K562 (cell line): ENCODE results near the gene STK32C. TPM values are rescaled to one million over a fixed set of nuclear protein-coding genes. Genes with fewer than 3 reads are reported as not detected.

Source experiments
- ATAC-seq: fragments of 200-7000 bp; cut with Tn5 transposase; 3 replicates; pipeline ENCODE4 v1.9.1; 2020; ENCODE audit warnings: moderate library complexity
- BruUV-seq: library from RNA; stranded (reverse); fragments of 400-500 nt; replicated peaks from 2 replicates; lab custom pipeline; 2021; lab: Mats Ljungman, UMichigan
- CTCF ChIA-PET: fragments of 300-600 bp; formaldehyde crosslinking; extraction: SDS; loops from one replicate; lab custom pipeline; 2021; ENCODE audit warnings: low intra/inter-chr PET ratio; lab: Yijun Ruan, JAX
- POLR2A ChIA-PET: fragments of 300-600, 350-650 bp; sonication (Branson Sonifier 250); formaldehyde crosslinking; extraction: SDS; loops from one replicate; lab custom pipeline; 2021; ENCODE audit warnings: antibody characterized with exemption, inconsistent platforms; lab: Yijun Ruan, JAX
- DNase-seq, 4 experiments: peaks; one replicate each; pipeline versions ENCODE4 v3.0.0 to v3.0.0-alpha.2; 2011 to 2018; ENCODE audit warnings: low spot score in 3 of 4, mixed read lengths in 3 of 4; ENCODE audit errors: extremely low read depth in 1 of 4
- FAIRE-seq: peaks from 2 replicates; lab custom pipeline; 2011; peaks lifted over from hg19 to GRCh38; lab: Jason Lieb, UNC
- H2AFZ ChIP-seq: 2 replicates; pipeline ENCODE4 v1.6.0; 2011; ENCODE audit warnings: low read depth, low read length, control low read depth, inconsistent platforms
- H3K27ac ChIP-seq: fragments of 200-600 bp; 3 replicates; pipeline ENCODE4 v1.8.0; 2011; ENCODE audit warnings: low read depth, mild to moderate bottlenecking, control low read depth, inconsistent platforms, low read length, moderate library complexity, mixed read lengths; ENCODE audit errors: extremely low read depth
- H3K27me3 ChIP-seq, 2 experiments: fragments of 300-600 bp in 1 of 2; 2 replicates in 1 of 2; 3 replicates in 1 of 2; pipeline versions ENCODE4 v1.6.0 to v1.8.0; 2011; ENCODE audit warnings: inconsistent platforms in 2 of 2, low read length in 2 of 2, mild to moderate bottlenecking in 1 of 2, mixed read lengths in 1 of 2, moderate library complexity in 1 of 2; ENCODE audit not compliant: control insufficient read depth in 2 of 2, insufficient read depth in 2 of 2
- H3K36me3 ChIP-seq: fragments of 300-600 bp; 3 replicates; pipeline ENCODE4 v1.8.0; 2011; ENCODE audit warnings: mild to moderate bottlenecking, low read length, inconsistent platforms; ENCODE audit not compliant: control insufficient read depth, insufficient read depth
- H3K4me1 ChIP-seq, 2 experiments: fragments of 200-600 bp in 1 of 2; replicated peaks in 1 of 2; 2 replicates in 1 of 2; 3 replicates in 1 of 2; pipeline versions ENCODE4 v1.5.1 to v1.8.0; 2011; ENCODE audit warnings: inconsistent platforms in 2 of 2, low read length in 2 of 2, mild to moderate bottlenecking in 1 of 2, mixed read lengths in 1 of 2, moderate library complexity in 1 of 2; ENCODE audit not compliant: control insufficient read depth in 2 of 2, insufficient read depth in 2 of 2
- H3K4me2 ChIP-seq: 2 replicates; pipeline ENCODE4 v1.6.1; 2011; ENCODE audit warnings: low read length, control low read depth, inconsistent platforms, mixed read lengths; ENCODE audit not compliant: insufficient read depth
- H3K4me3 ChIP-seq: fragments of 200-600 bp; sonication (generic), shearing (Covaris generic); 2 replicates; pipeline ENCODE4 v1.5.1; 2016; ENCODE audit warnings: control low read depth, inconsistent platforms
- H3K79me2 ChIP-seq: fragments of 200-600 bp; 3 replicates; pipeline ENCODE4 v1.8.0; 2011; ENCODE audit warnings: low read length, inconsistent platforms; ENCODE audit not compliant: control insufficient read depth, insufficient read depth
- H3K9ac ChIP-seq, 2 experiments: 2 replicates each; pipeline versions ENCODE4 v1.6.0 to v1.6.1; 2011; ENCODE audit warnings: low read depth in 2 of 2, low read length in 2 of 2, control low read depth in 1 of 2, inconsistent platforms in 1 of 2, mild to moderate bottlenecking in 1 of 2, mixed read lengths in 1 of 2; ENCODE audit not compliant: insufficient read depth in 1 of 2
- H3K9me1 ChIP-seq: one replicate; pipeline ENCODE4 v1.6.0; 2011; ENCODE audit warnings: inconsistent platforms, mild to moderate bottlenecking, low read length, moderate library complexity; ENCODE audit not compliant: control insufficient read depth, insufficient read depth
- H3K9me3 ChIP-seq: replicated peaks from 2 replicates; pipeline ENCODE4 v1.5.1; 2011; ENCODE audit warnings: low read depth, low read length, inconsistent platforms; ENCODE audit not compliant: control insufficient read depth, insufficient read depth
- H4K20me1 ChIP-seq: replicated peaks from 2 replicates; pipeline ENCODE4 v1.6.1; 2011; ENCODE audit warnings: low read length, inconsistent platforms, mixed read lengths; ENCODE audit not compliant: control insufficient read depth, insufficient read depth
- HNRNPLL ChIP-seq: fragments of 200-400 bp; formaldehyde crosslinking; IDR thresholded peaks from 2 replicates; pipeline ENCODE4 v1.6.1; 2017; ENCODE audit warnings: low read length, low read depth, mild to moderate bottlenecking; ENCODE audit not compliant: poor library complexity, severe bottlenecking
- SREBF2 ChIP-seq: sonication (generic); formaldehyde crosslinking; IDR thresholded peaks from 2 replicates; pipeline ENCODE4 v1.4.0; 2020; ENCODE audit warnings: mild to moderate bottlenecking, missing genetic modification reagents
- TARDBP ChIP-seq: fragments of 450-650 bp; IDR thresholded peaks from 2 replicates; pipeline ENCODE4 v1.6.1; 2016
- WGBS: fragments of 100-300 bp; shearing (Covaris generic); methylation state at CpG from one replicate; pipeline ENCODE4 v1.1.6; 2016; ENCODE audit warnings: low coverage, mixed read lengths; ENCODE audit not compliant: insufficient coverage; ENCODE audit errors: missing lambda C conversion rate; 5-methylcytosine and 5-hydroxymethylcytosine counted together
- in situ Hi-C: fragments of 300-500 bp; cut with MboI; formaldehyde crosslinking; loops from 4 replicates; pipeline ENCODE4 v1.15.0; 2018; ENCODE audit warnings: inconsistent platforms, mixed read lengths
- intact Hi-C: fragments of 100-400 bp; cut with micrococcal nuclease; formaldehyde crosslinking; loops from 2 replicates; pipeline ENCODE4 v1.14.2; 2022
- polyA plus RNA-seq, 8 experiments: library from polyadenylated mRNA; depleted of rRNA in 4 of 8; stranded (reverse) in 5 of 8; unstranded in 3 of 8; fragments of >200 nt; fragmentation: Nextera tagmentation in 2 of 8; fragmentation: Illumina TruSeq in 1 of 8; extraction: Ambion mirVana in 2 of 8; extraction: Trizol in 1 of 8; gene quantifications; 2 replicates each; pipeline versions ENCODE4 v1.2.1 to v1.2.3, GENCODE V29; 2011 to 2014; ENCODE audit warnings: inconsistent platforms in 1 of 8, missing spikeins in 1 of 8
- total RNA-seq, 7 experiments: library from RNA; depleted of rRNA in 6 of 7; stranded (reverse); fragments of >200 nt in 6 of 7; fragmentation: Illumina TruSeq in 2 of 7; extraction: Trizol in 2 of 7; gene quantifications; 2 replicates each; pipeline versions ENCODE4 v1.2.1 to v1.2.3, GENCODE V29; 2011 to 2021; ENCODE audit warnings: low replicate concordance in 1 of 7
- TF ChIP-seq, protein P1 (sequence below), 3 experiments: fragments of 200-800 bp in 1 of 3; fragments of 250-450 bp in 1 of 3; fragments of 450-650 bp in 1 of 3; sonication (Bioruptor Pico) in 1 of 3; sonication (Bioruptor generic) in 1 of 3; formaldehyde crosslinking in 1 of 3; IDR thresholded peaks; 2 replicates each; pipeline versions ENCODE4 v1.6.1 to v1.8.0; 2016 to 2022; ENCODE audit warnings: mild to moderate bottlenecking in 2 of 3, missing genetic modification characterization in 2 of 3, missing compliant biosample characterization in 1 of 3, moderate library complexity in 1 of 3
- TF ChIP-seq, protein P2 (sequence below): IDR thresholded peaks from 2 replicates; pipeline ENCODE4 v1.6.1; 2016; ENCODE audit warnings: missing genetic modification characterization, missing compliant biosample characterization

Gene STK32C
- total and polyA plus RNA-seq, 9 of the 15 experiments (the other 6 are each of a cell fraction or from before 2014, with no cell fraction given) = 1.5 to 20.9 (median 6.5) TPM

DNA sequence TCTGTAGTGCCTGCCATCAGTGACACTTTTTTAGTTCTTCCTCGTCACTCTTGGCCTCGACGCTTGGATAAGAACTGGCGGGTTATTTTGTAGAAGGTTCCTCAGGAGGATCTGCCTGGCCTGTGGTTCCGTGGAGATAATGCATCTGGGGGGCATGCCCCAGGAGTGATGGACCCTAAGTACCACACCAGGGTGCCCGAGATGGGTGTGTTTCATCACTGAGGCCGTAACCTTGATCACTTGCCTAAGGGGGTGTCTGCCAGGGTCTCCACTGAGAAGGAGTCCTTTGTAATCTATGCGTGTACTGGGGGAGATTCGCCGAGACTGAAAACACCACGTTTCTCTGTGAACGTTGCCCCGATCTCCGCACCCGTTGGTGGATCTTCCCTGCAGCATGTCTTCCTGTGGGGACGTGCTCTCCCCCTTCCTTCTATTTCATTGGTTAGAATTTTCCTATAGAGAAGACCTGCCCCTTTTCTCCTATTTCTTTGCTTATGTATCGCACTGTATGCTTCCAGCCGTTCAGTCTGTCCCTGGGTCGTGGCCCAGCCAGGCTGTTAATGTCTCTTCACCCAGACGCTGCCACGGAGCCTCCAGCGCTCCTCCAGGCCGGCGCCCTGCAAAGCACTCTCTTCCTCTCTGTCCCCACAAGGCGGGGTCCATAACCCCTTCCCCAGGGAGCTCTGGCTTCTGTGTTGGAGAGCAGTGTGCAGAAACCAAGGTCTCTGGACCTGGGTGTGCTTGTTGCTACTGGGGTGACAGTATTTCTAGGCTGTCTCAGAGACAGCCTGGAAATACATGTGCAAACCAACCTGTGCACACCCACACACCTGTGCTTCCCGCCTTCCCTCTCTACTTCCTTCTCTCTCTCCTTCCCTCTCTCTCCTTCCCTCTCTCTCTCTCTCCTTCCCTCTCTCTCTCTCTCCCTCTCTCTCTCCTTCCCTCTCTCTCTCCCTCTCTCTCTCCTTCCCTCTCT lies 135.4 kb downstream of the STK32C start:
- intact Hi-C loops (no loop called here), in situ Hi-C loops (no loop called here)
- Histone ChIP-seq H3K36me3 (no peaks in the 10 kb centered on the region), H3K27me3 (peaks cover 2 to 47% of the 10 kb centered on the region in 2 experiments; a peak in 4 of 5 replicates), H3K4me3 (no peak overlapping the region), H3K9me1 (no peaks in the 10 kb centered on the region), H3K79me2 (no peaks in the 10 kb centered on the region), H4K20me1 (no peaks in the 10 kb centered on the region), H3K27ac (no peak overlapping the region), H3K4me1 (peaks cover 0 to 7% of the 10 kb centered on the region in 2 experiments; a peak in 2 of 5 replicates), H3K4me2 (no peak overlapping the region), H3K9ac (no peak overlapping the region), H3K9me3 (0 out of 2 replicates have a peak, but pooled peaks cover 3% of the 10 kb centered on the region), H2AFZ (no peak overlapping the region)
- no TSS peak for BruUV-seq
- WGBS = 2% methylated on average over 23 of the region's 26 CpGs
- TF ChIP-seq, protein P1, sequence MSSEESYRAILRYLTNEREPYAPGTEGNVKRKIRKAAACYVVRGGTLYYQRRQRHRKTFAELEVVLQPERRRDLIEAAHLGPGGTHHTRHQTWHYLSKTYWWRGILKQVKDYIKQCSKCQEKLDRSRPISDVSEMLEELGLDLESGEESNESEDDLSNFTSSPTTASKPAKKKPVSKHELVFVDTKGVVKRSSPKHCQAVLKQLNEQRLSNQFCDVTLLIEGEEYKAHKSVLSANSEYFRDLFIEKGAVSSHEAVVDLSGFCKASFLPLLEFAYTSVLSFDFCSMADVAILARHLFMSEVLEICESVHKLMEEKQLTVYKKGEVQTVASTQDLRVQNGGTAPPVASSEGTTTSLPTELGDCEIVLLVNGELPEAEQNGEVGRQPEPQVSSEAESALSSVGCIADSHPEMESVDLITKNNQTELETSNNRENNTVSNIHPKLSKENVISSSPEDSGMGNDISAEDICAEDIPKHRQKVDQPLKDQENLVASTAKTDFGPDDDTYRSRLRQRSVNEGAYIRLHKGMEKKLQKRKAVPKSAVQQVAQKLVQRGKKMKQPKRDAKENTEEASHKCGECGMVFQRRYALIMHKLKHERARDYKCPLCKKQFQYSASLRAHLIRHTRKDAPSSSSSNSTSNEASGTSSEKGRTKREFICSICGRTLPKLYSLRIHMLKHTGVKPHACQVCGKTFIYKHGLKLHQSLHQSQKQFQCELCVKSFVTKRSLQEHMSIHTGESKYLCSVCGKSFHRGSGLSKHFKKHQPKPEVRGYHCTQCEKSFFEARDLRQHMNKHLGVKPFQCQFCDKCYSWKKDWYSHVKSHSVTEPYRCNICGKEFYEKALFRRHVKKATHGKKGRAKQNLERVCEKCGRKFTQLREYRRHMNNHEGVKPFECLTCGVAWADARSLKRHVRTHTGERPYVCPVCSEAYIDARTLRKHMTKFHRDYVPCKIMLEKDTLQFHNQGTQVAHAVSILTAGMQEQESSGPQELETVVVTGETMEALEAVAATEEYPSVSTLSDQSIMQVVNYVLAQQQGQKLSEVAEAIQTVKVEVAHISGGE (CRISPR knock-in tag; IDR thresholded peaks at IDR 0.05) = no peak
- TF ChIP-seq, protein P2, sequence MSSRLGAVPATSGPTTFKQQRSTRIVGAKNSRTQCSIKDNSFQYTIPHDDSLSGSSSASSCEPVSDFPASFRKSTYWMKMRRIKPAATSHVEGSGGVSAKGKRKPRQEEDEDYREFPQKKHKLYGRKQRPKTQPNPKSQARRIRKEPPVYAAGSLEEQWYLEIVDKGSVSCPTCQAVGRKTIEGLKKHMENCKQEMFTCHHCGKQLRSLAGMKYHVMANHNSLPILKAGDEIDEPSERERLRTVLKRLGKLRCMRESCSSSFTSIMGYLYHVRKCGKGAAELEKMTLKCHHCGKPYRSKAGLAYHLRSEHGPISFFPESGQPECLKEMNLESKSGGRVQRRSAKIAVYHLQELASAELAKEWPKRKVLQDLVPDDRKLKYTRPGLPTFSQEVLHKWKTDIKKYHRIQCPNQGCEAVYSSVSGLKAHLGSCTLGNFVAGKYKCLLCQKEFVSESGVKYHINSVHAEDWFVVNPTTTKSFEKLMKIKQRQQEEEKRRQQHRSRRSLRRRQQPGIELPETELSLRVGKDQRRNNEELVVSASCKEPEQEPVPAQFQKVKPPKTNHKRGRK (tag) = no peak
- TF ChIP-seq HNRNPLL (no peak), SREBF2 (no peak), TARDBP (no peak)
- ChIA-PET POLR2A (no interaction called here), CTCF (no interaction called here)
- ATAC-seq (no peak), DNase-seq (no peak), FAIRE-seq (no peak)
